K562 (cell line): ENCODE data around the gene IGF2R.

Experiments used
- CTCF ChIP-seq, 3 experiments: IDR thresholded peaks in 2 of 3; conservative IDR thresholded peaks in 1 of 3; 2 replicates each; pipeline ENCODE4 v1.5.1; 2011 to 2012; ENCODE audit warnings: low read length in 3 of 3, mild to moderate bottlenecking in 3 of 3, control low read depth in 2 of 3, improper control_type of control experiment in 1 of 3, inconsistent platforms in 1 of 3, low read depth in 1 of 3, mixed read lengths in 1 of 3, moderate library complexity in 1 of 3; ENCODE audit not compliant: insufficient read depth in 2 of 3
- EZH2 ChIP-seq: IDR thresholded peaks from 2 replicates; pipeline ENCODE4 v1.6.1; 2012; ENCODE audit warnings: low read depth, mild to moderate bottlenecking, inconsistent platforms, low read length, borderline replicate concordance
- FOXK2 ChIP-seq, 2 experiments: fragments of 450-650 bp; IDR thresholded peaks in 1 of 2; conservative IDR thresholded peaks in 1 of 2; 2 replicates each; pipeline ENCODE4 v1.6.1; 2016; ENCODE audit warnings: low read depth in 2 of 2, mild to moderate bottlenecking in 1 of 2
- XRCC5 ChIP-seq: fragments of 200-400 bp; formaldehyde crosslinking; IDR thresholded peaks from 2 replicates; pipeline ENCODE4 v1.6.1; 2017; ENCODE audit warnings: low read depth, mild to moderate bottlenecking, low read length

- TF ChIP-seq CTCF (IDR thresholded peaks at IDR 0.05 in 2 of 3, conservative IDR thresholded peaks at IDR 0.05 in 1 of 3; ENCODE audit: insufficient read depth in 2 of 3, low read depth in 1 of 3, low read length in 3 of 3) (no peak), XRCC5 (no peak), FOXK2 (conservative IDR thresholded peaks at IDR 0.05 in 1 of 2, IDR thresholded peaks at IDR 0.05 in 1 of 2; ENCODE audit: low read depth in 2 of 2) (peak in 1 of 2 experiments; percentile 19; a peak in 1 of 4 replicates), EZH2 (no peak)
Measured at GRCh38 chr6:159976686-159977254, 7.9 kb downstream of the IGF2R start.
